K562 (cell line): Measurements from ENCODE around the gene CSF2RB. TPM values are rescaled to one million over a fixed set of nuclear protein-coding genes. Genes with fewer than 3 reads are reported as not detected.
A peak's percentile ranks its signal among the peaks of the same experiment; 100 is the strongest.

Experiments
- ATAC-seq: fragments of 200-7000 bp; cut with Tn5 transposase; 3 replicates; pipeline ENCODE4 v1.9.1; 2020; ENCODE audit warnings: moderate library complexity
- BruUV-seq: library from RNA; stranded (reverse); fragments of 400-500 nt; replicated peaks from 2 replicates; lab custom pipeline; 2021; lab: Mats Ljungman, UMichigan
- CTCF ChIA-PET: fragments of 300-600 bp; formaldehyde crosslinking; extraction: SDS; loops from one replicate; lab custom pipeline; 2021; ENCODE audit warnings: low intra/inter-chr PET ratio; lab: Yijun Ruan, JAX
- POLR2A ChIA-PET: fragments of 300-600, 350-650 bp; sonication (Branson Sonifier 250); formaldehyde crosslinking; extraction: SDS; loops from one replicate; lab custom pipeline; 2021; ENCODE audit warnings: antibody characterized with exemption, inconsistent platforms; lab: Yijun Ruan, JAX
- DNase-seq, 4 experiments: peaks; one replicate each; pipeline versions ENCODE4 v3.0.0 to v3.0.0-alpha.2; 2011 to 2018; ENCODE audit warnings: low spot score in 3 of 4, mixed read lengths in 3 of 4; ENCODE audit errors: extremely low read depth in 1 of 4
- FAIRE-seq: peaks from 2 replicates; lab custom pipeline; 2011; peaks lifted over from hg19 to GRCh38; lab: Jason Lieb, UNC
- H2AFZ ChIP-seq: 2 replicates; pipeline ENCODE4 v1.6.0; 2011; ENCODE audit warnings: low read depth, low read length, control low read depth, inconsistent platforms
- H3K27ac ChIP-seq: fragments of 200-600 bp; 3 replicates; pipeline ENCODE4 v1.8.0; 2011; ENCODE audit warnings: low read depth, mild to moderate bottlenecking, control low read depth, inconsistent platforms, low read length, moderate library complexity, mixed read lengths; ENCODE audit errors: extremely low read depth
- H3K27me3 ChIP-seq, 2 experiments: fragments of 300-600 bp in 1 of 2; 2 replicates in 1 of 2; 3 replicates in 1 of 2; pipeline versions ENCODE4 v1.6.0 to v1.8.0; 2011; ENCODE audit warnings: inconsistent platforms in 2 of 2, low read length in 2 of 2, mild to moderate bottlenecking in 1 of 2, mixed read lengths in 1 of 2, moderate library complexity in 1 of 2; ENCODE audit not compliant: control insufficient read depth in 2 of 2, insufficient read depth in 2 of 2
- H3K36me3 ChIP-seq: fragments of 300-600 bp; 3 replicates; pipeline ENCODE4 v1.8.0; 2011; ENCODE audit warnings: mild to moderate bottlenecking, low read length, inconsistent platforms; ENCODE audit not compliant: control insufficient read depth, insufficient read depth
- H3K4me1 ChIP-seq, 2 experiments: fragments of 200-600 bp in 1 of 2; replicated peaks in 1 of 2; 2 replicates in 1 of 2; 3 replicates in 1 of 2; pipeline versions ENCODE4 v1.5.1 to v1.8.0; 2011; ENCODE audit warnings: inconsistent platforms in 2 of 2, low read length in 2 of 2, mild to moderate bottlenecking in 1 of 2, mixed read lengths in 1 of 2, moderate library complexity in 1 of 2; ENCODE audit not compliant: control insufficient read depth in 2 of 2, insufficient read depth in 2 of 2
- H3K4me2 ChIP-seq: 2 replicates; pipeline ENCODE4 v1.6.1; 2011; ENCODE audit warnings: low read length, control low read depth, inconsistent platforms, mixed read lengths; ENCODE audit not compliant: insufficient read depth
- H3K4me3 ChIP-seq: fragments of 200-600 bp; sonication (generic), shearing (Covaris generic); 2 replicates; pipeline ENCODE4 v1.5.1; 2016; ENCODE audit warnings: control low read depth, inconsistent platforms
- H3K79me2 ChIP-seq: fragments of 200-600 bp; 3 replicates; pipeline ENCODE4 v1.8.0; 2011; ENCODE audit warnings: low read length, inconsistent platforms; ENCODE audit not compliant: control insufficient read depth, insufficient read depth
- H3K9ac ChIP-seq, 2 experiments: 2 replicates each; pipeline versions ENCODE4 v1.6.0 to v1.6.1; 2011; ENCODE audit warnings: low read depth in 2 of 2, low read length in 2 of 2, control low read depth in 1 of 2, inconsistent platforms in 1 of 2, mild to moderate bottlenecking in 1 of 2, mixed read lengths in 1 of 2; ENCODE audit not compliant: insufficient read depth in 1 of 2
- H3K9me1 ChIP-seq: one replicate; pipeline ENCODE4 v1.6.0; 2011; ENCODE audit warnings: inconsistent platforms, mild to moderate bottlenecking, low read length, moderate library complexity; ENCODE audit not compliant: control insufficient read depth, insufficient read depth
- H3K9me3 ChIP-seq: replicated peaks from 2 replicates; pipeline ENCODE4 v1.5.1; 2011; ENCODE audit warnings: low read depth, low read length, inconsistent platforms; ENCODE audit not compliant: control insufficient read depth, insufficient read depth
- H4K20me1 ChIP-seq: replicated peaks from 2 replicates; pipeline ENCODE4 v1.6.1; 2011; ENCODE audit warnings: low read length, inconsistent platforms, mixed read lengths; ENCODE audit not compliant: control insufficient read depth, insufficient read depth
- ESRRA ChIP-seq: fragments of 450-650 bp; IDR thresholded peaks from 2 replicates; pipeline ENCODE4 v1.6.1; 2014; ENCODE audit warnings: low read depth, mild to moderate bottlenecking, moderate library complexity, borderline replicate concordance
- HSF4 ChIP-seq: fragments of 250-450 bp; sonication (Bioruptor Pico); IDR thresholded peaks from 2 replicates; pipeline ENCODE4 v2.1.2; 2022; ENCODE audit warnings: mild to moderate bottlenecking, moderate library complexity, borderline replicate concordance
- MYNN ChIP-seq, 2 experiments: sonication (generic); formaldehyde crosslinking in 1 of 2; IDR thresholded peaks; 2 replicates each; pipeline versions ENCODE4 v1.5.0 to v1.6.1; 2016 to 2020; ENCODE audit warnings: antibody characterized with exemption in 1 of 2, missing genetic modification reagents in 1 of 2
- NCOA1 ChIP-seq: fragments of 450-650 bp; IDR thresholded peaks from 2 replicates; pipeline ENCODE4 v1.6.1; 2016; ENCODE audit warnings: low read depth
- NCOR1 ChIP-seq: fragments of 450-650 bp; IDR thresholded peaks from 2 replicates; pipeline ENCODE4 v1.6.1; 2016; ENCODE audit warnings: mild to moderate bottlenecking, moderate library complexity
- RFX5 ChIP-seq: IDR thresholded peaks from 2 replicates; pipeline ENCODE4 v1.6.1; 2011; ENCODE audit warnings: low read depth, mild to moderate bottlenecking, improper control_type of control experiment, low read length
- TAL1 ChIP-seq: fragments of 450-650 bp; IDR thresholded peaks from 2 replicates; pipeline ENCODE4 v1.6.1; 2016; ENCODE audit warnings: mild to moderate bottlenecking
- TEAD1 ChIP-seq, 2 experiments: fragments of 450-650 bp in 1 of 2; sonication (generic) in 1 of 2; formaldehyde crosslinking; IDR thresholded peaks; 2 replicates each; pipeline versions ENCODE4 v1.4.0 to v1.8.0; 2020 to 2022; ENCODE audit warnings: mild to moderate bottlenecking in 2 of 2, missing genetic modification reagents in 1 of 2
- USF2 ChIP-seq: sonication (generic); formaldehyde crosslinking; IDR thresholded peaks from 2 replicates; pipeline ENCODE4 v1.5.0; 2020; ENCODE audit warnings: missing genetic modification reagents
- ZNF274 ChIP-seq: IDR thresholded peaks from 2 replicates; pipeline ENCODE4 v1.6.1; 2011; ENCODE audit warnings: low read depth, mild to moderate bottlenecking, low read length, moderate library complexity, borderline replicate concordance
- ZNF407 ChIP-seq: fragments of 450-650 bp; IDR thresholded peaks from 2 replicates; pipeline ENCODE4 v1.6.1; 2016; ENCODE audit warnings: low read depth
- ZNF766 ChIP-seq: fragments of 200-800 bp; sonication (Bioruptor generic); conservative IDR thresholded peaks from 2 replicates; pipeline ENCODE4 v1.6.1; 2016; ENCODE audit warnings: missing genetic modification characterization, missing compliant biosample characterization
- ZNF778 ChIP-seq: fragments of 450-650 bp; formaldehyde crosslinking; IDR thresholded peaks from 2 replicates; pipeline ENCODE4 v1.4.0; 2020; ENCODE audit warnings: mild to moderate bottlenecking, moderate library complexity
- WGBS: fragments of 100-300 bp; shearing (Covaris generic); methylation state at CpG from one replicate; pipeline ENCODE4 v1.1.6; 2016; ENCODE audit warnings: low coverage, mixed read lengths; ENCODE audit not compliant: insufficient coverage; ENCODE audit errors: missing lambda C conversion rate; 5-methylcytosine and 5-hydroxymethylcytosine counted together
- in situ Hi-C: fragments of 300-500 bp; cut with MboI; formaldehyde crosslinking; loops from 4 replicates; pipeline ENCODE4 v1.15.0; 2018; ENCODE audit warnings: inconsistent platforms, mixed read lengths
- intact Hi-C: fragments of 100-400 bp; cut with micrococcal nuclease; formaldehyde crosslinking; loops from 2 replicates; pipeline ENCODE4 v1.14.2; 2022
- polyA plus RNA-seq, 8 experiments: library from polyadenylated mRNA; depleted of rRNA in 4 of 8; stranded (reverse) in 5 of 8; unstranded in 3 of 8; fragments of >200 nt; fragmentation: Nextera tagmentation in 2 of 8; fragmentation: Illumina TruSeq in 1 of 8; extraction: Ambion mirVana in 2 of 8; extraction: Trizol in 1 of 8; gene quantifications; 2 replicates each; pipeline versions ENCODE4 v1.2.1 to v1.2.3, GENCODE V29; 2011 to 2014; ENCODE audit warnings: inconsistent platforms in 1 of 8, missing spikeins in 1 of 8
- total RNA-seq, 7 experiments: library from RNA; depleted of rRNA in 6 of 7; stranded (reverse); fragments of >200 nt in 6 of 7; fragmentation: Illumina TruSeq in 2 of 7; extraction: Trizol in 2 of 7; gene quantifications; 2 replicates each; pipeline versions ENCODE4 v1.2.1 to v1.2.3, GENCODE V29; 2011 to 2021; ENCODE audit warnings: low replicate concordance in 1 of 7

The CSF2RB gene
- total and polyA plus RNA-seq, 9 of the 15 experiments (the other 6 are each of a cell fraction or from before 2014, with no cell fraction given) = 0.04 to 1.0 (median 0.36) TPM

GRCh38 chr22:36901411-36902142 is 11.9 kb upstream of the CSF2RB start:
- no TSS peak for BruUV-seq
- no peaks in the 10 kb centered on the region for H3K9me1 ChIP-seq
- no peak overlapping the region for H2AFZ ChIP-seq
- H3K79me2 ChIP-seq = no peaks in the 10 kb centered on the region
- H3K9ac ChIP-seq = no peak overlapping the region
- no peaks in the 10 kb centered on the region for H4K20me1 ChIP-seq
- in situ Hi-C loops = no loop called here
- H3K9me3 ChIP-seq = no peaks in the 10 kb centered on the region
- intact Hi-C loops = no loop called here
- H3K4me1 ChIP-seq = peaks cover 0 to 5% of the 10 kb centered on the region in 2 experiments; a peak in 1 of 5 replicates
- WGBS = 1% methylated on average over 13 of the region's 13 CpGs
- H3K4me3 ChIP-seq = no peak overlapping the region
- ChIA-PET CTCF (no interaction called here), POLR2A (interaction anchor here (0.6 to 0.7 kb wide), 3 partner anchors 41 to 71 kb away, joined by 3 to 4 read pairs (median 3); no protein-coding TSS in a partner anchor)
- H3K27me3 ChIP-seq = peaks cover 0 to 13% of the 10 kb centered on the region in 2 experiments; a peak in 2 of 5 replicates
- ATAC-seq (no peak), FAIRE-seq (no peak), DNase-seq (peak in 3 of 4 experiments; percentile 12 to 18 (median 16))
- H3K27ac ChIP-seq = no peak overlapping the region
- H3K4me2 ChIP-seq = no peak overlapping the region
- no peaks in the 10 kb centered on the region for H3K36me3 ChIP-seq
- TF ChIP-seq TEAD1 (CRISPR knock-in tag; IDR thresholded peaks at IDR 0.05) (0 out of 4 replicates have a peak, but pooled peaks of 1 of the 2 experiments have one; percentile 35), ZNF407 (no peak), NCOA1 (no peak), ZNF766 (CRISPR knock-in tag) (peak; percentile 72; the same call in 1 of the 2 replicates), ESRRA (peak; percentile 48; the same call in 1 of the 2 replicates), MYNN (IDR thresholded peaks at IDR 0.05) (no peak), MYNN (CRISPR knock-in tag; IDR thresholded peaks at IDR 0.05) (no peak), HSF4 (CRISPR knock-in tag) (no peak), USF2 (peak; percentile 24), ZNF778 (CRISPR knock-in tag) (no peak), NCOR1 (no peak), TAL1 (peak; percentile 34; the same call in 1 of the 2 replicates), RFX5 (no peak), ZNF274 (no peak)
